Epithelial cell of esophagus (primary cell): ENCODE measurements around the gene EDN1.

Experiments used
- DNase-seq: peaks from one replicate; pipeline ENCODE4 v3.0.0; 2010; ENCODE audit warnings: low read depth
- H3K4me3 ChIP-seq: 2 replicates; pipeline ENCODE4 v1.5.1; 2011; ENCODE audit warnings: mild to moderate bottlenecking, low read length, control low read depth
- TF ChIP-seq, protein P1 (sequence below): IDR thresholded peaks from 2 replicates; pipeline ENCODE4 v1.5.1; 2011; ENCODE audit warnings: low read depth, mild to moderate bottlenecking, low read length, control low read depth, inconsistent platforms; ENCODE audit not compliant: insufficient read depth; ENCODE audit errors: missing control alignments

EDN1 gene

DNA sequence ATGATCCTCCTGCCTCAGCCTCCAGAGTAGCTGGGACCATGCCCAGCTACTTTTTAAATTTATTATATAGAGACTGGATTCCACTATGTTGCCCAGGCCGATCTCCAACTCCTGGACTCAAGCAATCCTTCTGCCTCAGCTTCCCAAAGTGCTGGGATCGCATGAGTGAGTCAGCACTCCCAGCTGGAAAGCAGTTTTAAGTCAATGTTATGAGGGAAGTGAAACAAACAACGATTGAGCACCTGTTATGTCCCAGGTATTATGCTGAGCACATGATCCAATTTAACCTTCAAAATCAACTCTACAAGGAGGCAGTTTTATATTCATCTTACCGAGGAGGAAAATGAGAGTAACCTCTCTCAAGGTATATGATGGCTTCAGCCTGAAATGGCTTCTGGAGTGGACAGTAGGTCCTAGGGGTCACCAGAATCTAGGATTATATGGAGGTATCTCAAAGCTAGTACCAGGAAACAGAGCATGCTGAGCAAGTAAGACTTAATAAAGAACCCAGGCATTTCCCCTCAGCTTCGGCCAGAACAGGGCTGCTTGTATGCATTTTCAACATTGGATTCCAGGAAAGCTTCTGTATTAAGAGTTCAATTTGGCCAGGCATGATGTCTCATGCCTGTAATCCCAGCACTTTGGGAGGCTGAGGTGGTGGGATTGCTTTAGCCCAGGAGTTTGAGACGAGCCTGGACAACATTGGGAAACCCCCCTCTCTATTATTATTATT lies 55.0 kb downstream of the EDN1 start:
- TF ChIP-seq, protein P1, sequence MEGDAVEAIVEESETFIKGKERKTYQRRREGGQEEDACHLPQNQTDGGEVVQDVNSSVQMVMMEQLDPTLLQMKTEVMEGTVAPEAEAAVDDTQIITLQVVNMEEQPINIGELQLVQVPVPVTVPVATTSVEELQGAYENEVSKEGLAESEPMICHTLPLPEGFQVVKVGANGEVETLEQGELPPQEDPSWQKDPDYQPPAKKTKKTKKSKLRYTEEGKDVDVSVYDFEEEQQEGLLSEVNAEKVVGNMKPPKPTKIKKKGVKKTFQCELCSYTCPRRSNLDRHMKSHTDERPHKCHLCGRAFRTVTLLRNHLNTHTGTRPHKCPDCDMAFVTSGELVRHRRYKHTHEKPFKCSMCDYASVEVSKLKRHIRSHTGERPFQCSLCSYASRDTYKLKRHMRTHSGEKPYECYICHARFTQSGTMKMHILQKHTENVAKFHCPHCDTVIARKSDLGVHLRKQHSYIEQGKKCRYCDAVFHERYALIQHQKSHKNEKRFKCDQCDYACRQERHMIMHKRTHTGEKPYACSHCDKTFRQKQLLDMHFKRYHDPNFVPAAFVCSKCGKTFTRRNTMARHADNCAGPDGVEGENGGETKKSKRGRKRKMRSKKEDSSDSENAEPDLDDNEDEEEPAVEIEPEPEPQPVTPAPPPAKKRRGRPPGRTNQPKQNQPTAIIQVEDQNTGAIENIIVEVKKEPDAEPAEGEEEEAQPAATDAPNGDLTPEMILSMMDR = no peak
- DNase-seq = no peak

DNA sequence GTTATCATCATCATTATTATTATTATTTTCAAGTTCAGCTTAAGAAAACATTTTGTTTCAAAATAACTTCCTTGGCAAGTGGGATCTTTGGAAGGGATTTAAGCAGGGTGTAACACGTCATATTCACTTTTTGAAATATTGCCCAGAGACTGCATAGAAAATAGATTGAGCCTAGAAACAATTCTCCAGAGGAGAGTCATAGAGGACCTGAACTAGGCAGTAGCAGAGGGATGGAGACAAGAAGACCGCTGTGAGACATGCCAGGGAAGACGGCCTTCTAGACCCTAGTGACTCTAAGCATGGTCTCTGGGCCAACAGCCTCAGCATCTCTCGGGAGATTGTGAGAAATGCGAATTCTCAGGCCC lies 55.5 kb downstream of the EDN1 start:
- TF ChIP-seq, protein P1 = no peak
- DNase-seq = no peak
- H3K4me3 ChIP-seq = no peak overlapping the region

More for the DNA sequence above, 55.0 kb downstream of the EDN1 start:
- no peak overlapping the region for H3K4me3 ChIP-seq
